Raji (cell line): ENCODE data around the gene KRT12.

ENCODE experiments used
- POLR2A ChIP-seq: IDR thresholded peaks from 2 replicates; pipeline ENCODE4 v1.6.1; 2011; ENCODE audit warnings: low read depth, low read length, control low read depth; ENCODE audit not compliant: insufficient read depth

Gene KRT12

DNA sequence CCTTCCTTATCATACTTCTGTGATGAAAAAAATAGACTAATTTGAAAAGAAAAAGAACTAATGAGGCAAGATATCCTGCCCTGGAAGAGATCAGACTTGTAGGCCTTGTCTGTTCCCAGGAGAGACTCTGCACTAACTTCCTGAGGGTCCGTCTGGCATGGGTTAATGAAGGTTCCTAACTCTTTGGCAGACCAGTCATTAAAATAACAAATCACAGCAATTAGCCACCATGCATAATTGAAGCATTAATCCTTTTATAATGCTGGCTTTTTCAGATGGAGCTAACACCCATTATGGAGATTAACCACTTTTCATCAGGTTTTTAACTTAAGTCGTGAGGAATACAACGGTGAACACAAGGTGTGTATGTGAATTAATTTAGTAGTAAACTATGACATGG is 34.2 kb downstream of the KRT12 start:
- TF ChIP-seq POLR2A: no peak

DNA sequence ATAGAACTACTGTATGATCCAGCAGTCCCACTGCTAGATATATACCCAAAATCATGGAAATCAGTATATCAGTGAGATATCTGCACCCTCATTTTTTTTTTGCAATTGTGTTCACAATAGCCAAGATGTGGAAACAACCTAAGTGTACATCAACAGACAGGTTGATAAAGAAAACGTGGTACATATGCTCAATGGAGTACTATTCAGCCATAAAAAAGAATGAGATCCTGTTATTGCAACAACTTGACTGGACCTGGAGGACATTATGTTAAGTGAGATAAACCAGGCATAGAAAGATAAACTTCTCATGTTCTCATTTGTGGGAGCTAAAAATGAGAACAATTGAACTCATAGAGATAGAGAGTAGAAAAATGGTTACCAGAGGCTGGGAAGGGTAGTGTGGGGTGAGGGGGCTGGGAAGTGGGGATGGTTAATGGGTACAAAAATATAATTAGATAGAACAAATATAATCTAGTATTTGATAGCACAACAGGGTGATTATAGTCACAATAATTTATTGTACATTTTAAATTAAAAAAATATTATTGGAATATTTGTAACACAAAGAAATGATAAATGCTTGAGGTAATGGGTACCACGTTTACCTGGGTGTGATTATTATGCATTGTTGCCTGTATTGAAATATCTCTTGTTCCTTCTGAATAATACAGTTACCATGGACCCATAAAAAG is 36.8 kb downstream of the KRT12 start:
- no peak for TF ChIP-seq POLR2A

DNA sequence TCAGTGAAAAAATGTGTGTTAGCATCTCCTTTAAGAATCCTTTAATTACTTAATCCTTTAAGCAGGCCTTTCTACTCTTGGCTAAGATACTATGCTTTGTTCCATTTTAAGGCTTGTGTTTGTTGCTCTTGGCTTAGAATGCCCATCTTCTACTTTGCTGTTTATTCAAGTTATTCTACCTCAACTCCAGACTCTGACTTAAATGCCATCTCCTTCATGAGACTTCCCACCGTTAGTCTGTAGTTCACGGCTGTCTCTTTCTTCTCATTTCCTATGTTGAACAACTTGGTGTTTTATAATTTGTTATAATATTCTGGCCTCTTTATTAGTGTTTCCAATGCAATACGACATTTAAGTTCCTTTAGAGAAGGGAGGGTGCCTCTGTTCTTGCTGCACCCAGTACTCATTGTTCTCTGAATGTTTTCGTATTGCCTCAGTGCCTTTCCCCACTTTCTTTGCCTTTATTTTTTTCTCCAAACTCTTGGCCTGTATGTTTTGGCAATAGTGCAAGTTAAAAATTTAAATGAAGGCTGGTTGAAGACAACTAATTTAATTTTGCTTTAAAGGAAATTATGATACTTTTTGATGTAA is 38.5 kb downstream of the KRT12 start:
- no peak for TF ChIP-seq POLR2A

DNA sequence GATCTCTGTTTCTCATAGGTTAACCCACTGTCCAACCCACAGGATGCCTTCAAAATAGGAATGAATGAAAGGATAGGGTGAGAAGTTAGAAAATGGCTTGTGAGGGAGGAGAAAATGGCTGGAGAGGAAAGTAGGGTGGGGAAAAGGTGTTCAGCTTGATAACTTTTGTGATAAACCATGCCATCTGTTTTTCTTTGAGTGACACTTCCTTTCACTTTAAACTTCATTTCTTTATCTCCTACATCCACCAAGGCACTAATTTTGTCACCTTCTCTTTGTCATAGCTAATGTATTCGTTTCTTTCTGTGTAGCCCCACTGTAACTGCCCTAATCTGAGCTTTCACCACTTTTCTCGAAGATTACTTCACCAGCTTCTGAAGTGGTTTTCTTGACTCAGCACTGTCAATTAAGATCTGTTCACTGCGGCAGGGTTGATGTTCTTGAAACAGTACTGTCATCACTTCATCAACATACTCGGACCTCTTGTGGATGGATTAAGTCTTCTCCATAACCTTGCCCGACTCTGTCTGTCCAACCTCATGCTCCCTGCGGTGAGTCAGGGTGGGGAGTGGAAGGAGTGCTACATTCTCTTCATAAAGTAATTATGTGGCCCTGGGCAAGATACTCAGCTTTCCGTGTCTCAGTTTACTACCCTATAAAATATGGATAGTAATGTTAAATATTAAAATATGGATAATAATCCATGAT is 39.1 kb downstream of the KRT12 start:
- TF ChIP-seq POLR2A: no peak

DNA sequence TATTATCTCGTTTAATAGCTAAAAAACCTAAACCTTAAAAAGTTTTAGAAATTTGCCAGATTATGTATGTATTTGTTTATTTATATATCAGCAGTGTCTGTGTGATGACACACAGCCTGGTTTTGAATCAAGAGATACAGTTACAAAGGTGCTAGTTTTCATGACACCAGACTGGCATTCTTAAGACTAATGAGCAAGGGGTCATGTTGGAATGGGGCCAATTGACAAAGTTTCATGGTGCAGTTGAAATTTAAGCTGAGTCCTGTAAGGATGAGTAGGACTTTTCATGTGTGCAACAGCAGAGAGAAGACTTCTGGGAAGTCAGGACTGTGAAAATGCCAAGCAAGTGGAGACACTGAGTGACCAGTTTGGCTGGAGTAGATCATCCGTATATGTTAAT is 41.4 kb downstream of the KRT12 start:
- TF ChIP-seq POLR2A: no peak

DNA sequence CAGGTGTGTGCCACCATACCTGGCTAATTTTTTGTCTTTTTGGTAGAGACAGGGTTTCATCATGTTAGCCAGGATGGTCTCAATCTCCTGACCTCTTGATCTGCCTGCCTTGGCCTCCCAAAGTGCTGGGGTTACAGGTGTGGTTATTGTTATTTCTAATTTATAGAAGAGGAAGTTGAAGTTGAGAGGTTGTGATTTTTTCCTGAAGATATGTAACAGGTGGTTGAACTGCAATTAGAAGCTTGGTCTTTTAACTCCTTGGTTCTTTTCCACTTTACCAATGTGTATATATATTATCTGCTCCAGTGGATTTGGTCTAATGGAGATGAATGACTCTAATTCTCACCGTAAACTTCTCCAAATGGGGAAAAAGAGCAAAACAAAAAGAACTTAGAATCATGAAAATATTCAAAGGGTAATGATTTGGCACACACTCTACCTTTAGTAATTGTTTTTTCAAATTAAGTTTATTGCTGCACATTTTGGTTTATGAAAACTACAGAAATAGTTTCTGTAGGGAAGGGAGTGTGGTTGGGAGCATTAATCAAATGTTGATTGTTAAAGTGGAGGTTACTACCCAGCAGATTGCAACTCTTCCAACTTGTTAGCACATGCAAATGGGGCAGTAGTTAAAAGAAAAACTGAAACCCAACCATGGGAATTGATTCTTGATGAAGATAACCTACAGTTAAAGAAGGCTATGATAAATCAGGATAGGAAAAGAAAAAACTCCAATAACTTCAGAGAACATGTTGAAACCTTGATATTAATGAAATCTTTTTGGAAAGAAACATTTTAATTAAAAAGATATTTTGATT is 42.8 kb downstream of the KRT12 start:
- TF ChIP-seq POLR2A: no peak

DNA sequence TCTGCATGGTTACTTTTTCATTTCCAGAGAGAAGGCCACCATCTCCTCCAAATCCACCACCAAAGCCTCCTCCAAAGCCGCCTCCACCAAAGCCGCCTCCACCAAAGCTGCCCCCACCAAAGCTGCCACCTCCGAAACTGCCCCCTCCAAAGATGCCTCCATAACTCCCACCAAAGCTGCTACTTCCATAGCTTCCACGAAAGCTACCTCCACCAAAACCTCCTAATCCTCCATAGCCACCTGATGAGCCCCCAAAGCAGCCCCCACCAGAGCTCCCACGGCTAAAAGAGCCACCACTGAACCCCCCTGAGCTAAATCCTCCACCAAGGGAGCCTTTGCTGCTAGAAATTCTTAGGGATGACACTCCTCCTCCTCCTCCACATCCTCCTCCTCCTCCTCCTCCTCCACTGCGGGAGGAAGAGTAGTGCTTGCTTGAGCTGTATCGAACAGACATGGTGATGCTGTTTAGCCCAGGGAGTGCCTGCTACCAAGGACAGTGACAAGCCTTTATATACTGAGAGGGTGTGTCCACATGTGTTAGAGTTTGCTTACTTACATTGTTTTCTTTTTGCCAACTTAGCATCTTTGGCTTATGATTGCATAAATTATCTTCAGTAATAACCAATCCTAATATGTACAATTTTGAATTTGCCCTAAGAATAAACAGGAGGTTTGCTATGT is 44.8 kb downstream of the KRT12 start, which contains the start of gene KRT10:
Gene KRT10, minus strand, starts transcription at position 483 of the 681 bp plus-strand sequence. Its CDS starts 29 bp downstream, at position 454.
- no peak for TF ChIP-seq POLR2A

DNA sequence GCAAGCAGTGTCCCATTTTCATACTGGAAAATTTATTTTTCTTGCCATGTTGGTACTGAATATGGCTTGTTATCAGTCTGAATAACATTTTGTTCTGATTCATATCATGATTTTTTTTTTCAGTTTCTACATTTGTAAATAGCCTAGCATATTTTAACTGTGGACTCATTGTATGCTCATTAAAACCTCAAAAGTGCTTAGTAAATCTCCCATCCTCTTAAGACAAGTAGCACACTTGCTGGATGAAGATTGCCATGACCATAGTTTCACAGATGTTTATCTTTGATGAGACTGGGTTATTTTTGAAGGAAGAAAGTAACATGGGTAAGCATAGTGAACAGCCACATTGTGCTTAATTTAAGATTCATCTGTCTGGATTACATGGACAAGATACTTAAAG is 45.5 kb downstream of the KRT12 start:
- TF ChIP-seq POLR2A: no peak

DNA sequence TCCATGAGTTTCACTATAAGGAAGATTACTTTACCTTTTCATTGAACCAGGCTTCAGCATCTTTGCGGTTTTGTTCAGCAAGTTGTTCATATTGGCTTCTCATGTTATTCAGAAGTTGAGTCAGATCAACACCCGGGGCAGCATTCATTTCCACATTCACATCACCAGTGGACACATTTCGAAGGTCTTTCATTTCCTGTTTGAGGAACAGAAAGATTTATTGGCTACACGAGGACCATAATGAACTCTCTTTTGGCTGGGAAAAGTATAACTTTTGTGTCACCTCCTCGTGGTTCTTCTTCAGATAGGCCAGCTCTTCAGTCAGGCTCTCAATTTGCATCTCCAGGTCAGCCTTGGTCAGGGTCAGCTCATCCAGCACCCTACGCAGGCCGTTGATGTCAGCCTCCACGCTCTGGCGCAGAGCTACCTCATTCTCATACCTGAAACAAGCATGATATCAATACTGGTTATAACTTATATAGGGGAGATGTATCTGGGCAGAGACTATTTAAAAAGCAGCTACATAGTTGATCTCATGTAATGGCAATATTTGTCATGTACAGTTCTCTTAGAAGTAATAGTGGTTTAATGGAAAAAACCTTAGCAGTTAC is 46.7 kb downstream of the KRT12 start:
- TF ChIP-seq POLR2A: no peak

DNA sequence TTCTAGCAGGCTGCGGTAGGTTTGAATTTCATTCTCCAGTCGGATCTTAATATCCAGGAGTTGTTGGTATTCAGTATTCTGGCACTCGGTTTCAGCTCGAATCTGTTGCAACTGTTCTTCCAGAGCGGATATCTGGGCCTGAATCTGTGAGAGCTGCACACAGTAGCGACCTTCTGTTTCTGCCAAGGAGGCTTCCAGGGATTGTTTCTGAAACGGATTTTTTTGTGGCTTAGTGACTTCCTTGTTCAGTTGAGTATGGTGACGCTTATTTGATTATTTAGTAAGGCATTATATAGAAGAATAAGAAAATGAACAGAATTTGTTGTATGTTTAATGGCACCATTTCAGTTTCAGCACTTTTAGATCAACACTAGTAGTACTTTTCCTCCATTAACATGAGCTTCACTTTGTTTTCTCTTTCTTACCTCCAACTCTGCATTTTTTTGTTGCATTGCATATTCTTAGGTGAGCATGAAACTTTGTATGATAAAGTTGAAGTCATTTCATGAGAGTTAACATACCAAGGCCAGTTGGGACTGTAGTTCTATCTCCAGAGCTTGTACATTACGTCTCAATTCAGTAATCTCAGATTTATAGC is 47.4 kb downstream of the KRT12 start:
- TF ChIP-seq POLR2A: no peak

DNA sequence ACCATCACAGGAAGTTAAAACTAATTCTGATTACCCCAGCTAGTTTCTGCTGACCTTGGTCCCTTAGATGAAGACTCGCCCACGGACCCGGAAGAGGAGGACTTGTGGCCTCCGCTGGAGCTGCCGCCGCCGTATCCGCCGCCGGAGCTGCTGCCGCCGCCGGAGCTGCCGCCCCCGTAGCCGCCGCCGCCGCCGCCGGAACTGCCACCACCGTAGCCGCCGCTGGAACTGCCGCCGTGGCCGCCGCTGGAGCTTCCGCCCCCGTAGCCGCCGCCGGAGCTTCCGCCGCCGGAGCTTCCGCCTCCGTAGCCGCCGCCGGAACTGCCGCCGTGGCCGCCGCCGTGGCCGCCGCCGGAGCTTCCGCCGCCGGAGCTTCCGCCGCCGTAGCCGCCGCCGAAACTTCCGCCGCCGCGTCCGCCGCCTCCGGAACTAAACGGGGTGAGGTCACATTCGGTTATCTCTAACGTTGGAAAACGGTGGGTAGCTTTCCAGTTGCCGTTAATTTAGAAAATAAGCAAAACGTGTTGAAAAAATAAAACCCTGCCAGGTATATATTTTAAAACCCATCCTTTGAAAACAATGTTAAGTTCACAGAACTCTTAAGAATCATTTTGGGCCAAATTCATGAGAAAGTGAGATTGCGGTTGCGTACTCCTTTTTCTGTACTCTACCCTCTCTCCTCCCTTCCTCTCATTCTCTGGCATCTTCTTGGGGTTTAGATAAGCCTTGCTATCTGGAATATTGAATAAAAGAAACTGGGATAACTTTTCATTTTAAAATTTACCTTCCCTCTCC is 48.1 kb downstream of the KRT12 start:
- TF ChIP-seq POLR2A: peak; percentile 45

DNA sequence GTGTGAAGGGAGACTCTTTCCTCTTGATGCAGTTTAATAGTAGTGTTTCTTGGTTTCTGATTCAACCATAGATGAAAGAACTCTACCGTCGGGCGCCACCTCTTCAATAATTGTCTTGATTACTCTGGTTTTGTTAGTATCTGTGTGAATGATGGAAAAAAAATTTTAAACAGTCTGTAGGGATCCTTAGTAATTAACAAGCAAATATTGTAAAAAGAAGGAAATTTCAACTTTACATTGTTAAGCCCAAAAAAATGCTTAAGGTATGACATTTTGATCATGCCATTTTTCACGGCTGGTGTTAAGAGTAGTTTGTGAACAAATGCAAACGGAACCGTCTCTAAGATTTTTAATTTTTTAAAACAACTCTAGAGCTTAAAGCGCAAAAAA is 48.7 kb downstream of the KRT12 start:
- no peak for TF ChIP-seq POLR2A

DNA sequence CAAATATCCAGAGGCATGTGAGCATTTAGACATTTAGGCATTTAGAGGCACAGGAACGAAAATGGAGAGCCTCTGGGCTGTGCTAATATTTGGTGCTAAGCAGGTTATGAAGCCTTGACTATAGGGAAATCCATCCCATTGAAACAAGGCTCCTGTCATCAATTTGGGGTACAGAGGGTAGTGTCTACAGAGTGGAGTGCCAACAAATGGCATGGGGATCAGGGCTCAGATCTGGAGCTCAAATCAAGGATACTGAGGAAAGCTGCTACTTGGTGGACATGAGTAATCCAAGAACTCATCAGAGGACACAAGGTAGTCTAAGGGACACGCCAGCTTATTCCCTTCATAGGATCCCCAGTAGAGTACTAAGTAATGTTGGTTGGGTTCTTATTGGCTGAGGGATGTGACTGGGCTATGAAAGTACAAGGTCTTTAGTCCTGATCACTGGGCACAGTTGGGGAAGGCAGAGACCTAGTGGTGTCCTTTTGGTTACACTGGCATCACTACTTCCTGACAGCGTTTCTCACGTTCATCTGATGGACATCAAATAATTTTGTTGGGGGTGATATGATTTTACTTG is 49.8 kb downstream of the KRT12 start:
- 0 out of 2 replicates have a peak, but pooled peaks have one; percentile 16 for TF ChIP-seq POLR2A
